Activated effector memory CD4-positive, alpha-beta T cell treated with anti-CD3 and anti-CD28 coated beads, Interleukin-2, amount 50 U/mL, for 16 hours (primary cell): ENCODE results near the gene ABHD17C.

Experiments
- DNase-seq: peaks from one replicate; pipeline ENCODE4 v3.0.0-alpha.2; 2020

ABHD17C gene

DNA sequence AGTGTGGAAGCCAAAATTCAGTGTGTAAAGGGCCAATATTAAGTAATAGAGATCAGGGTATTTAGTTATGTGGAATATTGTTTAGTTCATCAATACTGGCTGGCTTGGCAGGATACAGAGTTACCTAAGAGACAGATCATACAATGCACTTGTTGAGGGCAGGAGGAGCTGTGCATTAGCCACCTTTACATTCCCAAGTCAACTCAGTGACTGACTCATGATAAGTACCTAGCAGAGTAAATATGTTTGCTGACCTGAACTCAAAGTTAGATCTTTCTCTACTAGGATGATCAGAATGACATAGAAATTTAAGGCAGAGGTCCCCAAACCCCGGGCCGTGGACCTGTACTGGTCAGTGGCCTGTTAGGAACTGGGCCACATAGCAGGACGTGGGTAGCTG, 3.5 kb upstream of the ABHD17C start:
- no peak for DNase-seq

DNA sequence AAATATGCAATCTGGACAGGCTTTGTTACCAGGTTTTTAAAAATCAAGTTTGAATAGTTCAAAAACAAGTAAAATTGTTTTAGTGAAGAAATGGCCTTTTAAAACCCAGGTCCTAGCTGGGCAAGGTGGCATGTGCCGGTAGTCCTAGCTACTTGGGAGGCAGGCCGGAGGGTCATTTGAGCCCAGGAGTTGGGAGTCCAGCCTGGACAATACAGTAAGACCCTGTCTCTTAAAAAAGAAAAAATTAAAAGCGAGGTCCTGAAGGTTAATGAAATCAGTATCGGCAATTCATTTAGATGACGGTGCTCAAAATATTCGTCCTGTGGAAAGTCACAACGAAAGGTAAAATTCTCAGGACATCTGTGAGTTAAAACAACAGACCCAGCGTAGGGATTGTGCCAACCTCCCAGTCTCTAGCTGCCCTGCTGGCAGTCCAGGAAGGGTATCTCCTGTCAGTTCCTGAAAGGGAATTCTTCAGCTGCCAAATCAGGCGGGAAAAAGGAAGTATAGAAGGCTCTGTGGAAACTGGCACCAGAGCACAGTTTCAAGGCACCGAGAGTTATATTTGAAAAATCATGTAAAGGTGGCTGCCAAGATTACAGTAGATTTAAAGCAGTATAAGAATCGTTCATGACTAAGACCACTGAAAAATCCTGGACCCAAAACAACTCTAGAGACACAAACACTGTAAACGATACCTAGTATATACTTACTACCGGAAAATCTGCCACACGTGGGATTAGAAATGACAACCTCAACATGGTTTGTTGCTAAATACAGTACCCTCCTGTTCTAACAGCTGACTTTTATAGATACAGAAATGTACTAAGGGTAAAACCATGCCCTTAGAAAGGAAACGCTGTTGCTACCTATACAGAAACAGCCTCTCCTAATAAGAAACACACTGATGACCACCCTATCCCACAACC, 1.2 kb upstream of the ABHD17C start:
- no peak for DNase-seq

DNA sequence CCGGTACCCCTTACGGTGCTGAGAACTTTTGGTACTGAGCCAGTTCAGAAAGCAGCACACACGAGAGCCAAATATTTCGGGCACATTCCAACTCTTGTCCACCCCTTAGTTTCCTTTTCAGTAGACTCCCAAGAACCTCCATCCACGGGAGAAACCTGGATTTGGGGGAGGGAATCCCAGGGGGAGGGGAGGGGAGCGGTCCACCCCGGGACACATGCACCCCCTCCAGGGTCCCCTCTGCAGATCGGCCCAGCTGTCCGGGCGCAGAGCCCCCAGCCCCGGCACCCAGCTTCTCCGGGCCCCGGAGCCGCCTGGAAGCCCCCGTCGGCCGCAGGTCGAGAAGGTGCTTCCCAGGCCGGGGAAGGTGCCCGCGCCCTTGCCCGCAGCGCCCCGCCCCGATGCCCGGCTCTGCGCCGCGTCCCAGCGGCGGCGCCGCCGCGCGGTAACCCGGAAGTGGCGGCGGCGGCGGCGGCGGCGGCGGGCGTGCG, 455 bp upstream of the ABHD17C start:
- DNase-seq = peak; percentile 77

DNA sequence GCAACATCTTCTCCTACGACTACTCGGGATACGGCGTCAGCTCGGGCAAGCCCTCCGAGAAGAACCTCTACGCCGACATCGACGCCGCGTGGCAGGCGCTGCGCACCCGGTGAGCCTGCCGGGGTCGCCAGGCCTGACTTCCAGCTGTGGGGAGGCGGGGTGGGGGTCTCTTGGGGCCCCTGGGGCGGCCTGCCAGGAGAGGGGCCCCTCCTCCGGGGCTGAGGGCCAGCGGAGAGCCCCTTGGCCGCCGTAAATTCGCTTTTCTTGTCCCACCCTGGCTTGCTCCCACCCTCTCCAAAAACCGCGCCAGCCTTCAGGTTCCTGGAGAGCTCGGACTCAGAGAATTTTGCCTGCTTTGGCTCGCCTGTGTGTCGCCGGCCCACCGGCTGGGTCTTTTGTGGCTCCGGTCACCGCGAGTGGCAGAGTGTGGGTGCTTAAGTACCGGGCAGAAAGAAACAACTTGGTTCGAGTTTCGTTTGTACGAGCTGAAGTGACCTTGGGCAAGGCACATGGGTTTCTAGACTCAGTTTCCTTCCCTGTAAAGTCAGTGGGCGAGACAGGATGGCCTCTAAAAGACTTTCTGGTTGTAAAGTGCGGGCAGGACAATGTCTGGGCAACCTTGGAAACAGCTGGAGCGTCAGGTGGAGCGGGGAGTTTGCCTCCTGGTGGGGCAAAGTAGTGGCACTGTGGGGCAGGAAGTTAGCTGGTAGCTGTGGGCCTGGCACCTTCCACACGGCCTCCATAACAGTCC, 976 bp downstream of the ABHD17C start:
- peak; percentile 69 for DNase-seq

DNA sequence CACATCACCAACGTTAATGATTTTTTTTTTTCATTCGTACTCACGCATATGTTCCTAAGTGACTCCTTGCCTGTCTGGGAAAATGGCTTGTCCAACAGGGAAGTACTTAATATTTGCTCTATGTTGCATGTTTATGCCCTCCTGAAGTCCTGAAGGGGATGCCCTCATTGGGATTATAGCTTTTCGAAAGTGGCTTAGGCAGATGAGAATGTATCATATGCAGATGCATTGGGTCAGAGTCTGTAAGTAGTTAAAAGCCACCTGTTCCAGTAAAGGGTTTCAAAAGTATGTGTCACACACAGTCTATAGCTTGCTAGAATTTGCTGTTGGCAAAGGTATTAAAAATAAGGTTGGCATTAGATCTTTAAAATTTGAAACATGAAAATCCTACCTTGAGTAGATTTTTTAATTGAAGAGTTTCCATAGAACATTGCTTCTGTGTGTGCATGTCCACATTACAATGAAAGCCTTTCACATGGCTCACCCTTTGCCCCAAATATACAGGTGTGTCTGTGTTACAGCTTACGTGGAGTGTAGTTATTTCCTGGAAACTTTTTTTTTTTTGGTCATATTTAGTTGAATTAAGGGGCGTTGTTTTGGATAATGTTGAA, 2.1 kb downstream of the ABHD17C start:
- DNase-seq = no peak

DNA sequence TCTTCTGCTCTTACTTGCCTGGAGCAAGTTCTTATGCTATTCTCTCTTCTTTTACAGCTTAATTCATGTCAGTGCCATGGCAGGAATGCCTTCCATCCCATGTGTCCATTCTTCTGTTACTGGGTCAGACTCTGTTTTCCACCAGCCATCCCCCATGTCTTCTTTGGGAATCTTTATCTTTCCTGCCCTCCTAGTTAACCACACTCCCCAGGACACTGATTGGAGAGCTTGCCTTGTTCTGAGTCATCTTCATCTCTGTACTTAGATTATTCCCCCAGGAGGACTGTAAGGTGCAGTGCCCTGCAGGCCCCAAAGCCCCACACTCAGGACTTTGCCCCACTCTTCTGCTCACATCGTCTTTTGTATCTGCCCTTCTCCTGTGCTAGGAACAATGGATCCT, 3.6 kb downstream of the ABHD17C start:
- DNase-seq = no peak

DNA sequence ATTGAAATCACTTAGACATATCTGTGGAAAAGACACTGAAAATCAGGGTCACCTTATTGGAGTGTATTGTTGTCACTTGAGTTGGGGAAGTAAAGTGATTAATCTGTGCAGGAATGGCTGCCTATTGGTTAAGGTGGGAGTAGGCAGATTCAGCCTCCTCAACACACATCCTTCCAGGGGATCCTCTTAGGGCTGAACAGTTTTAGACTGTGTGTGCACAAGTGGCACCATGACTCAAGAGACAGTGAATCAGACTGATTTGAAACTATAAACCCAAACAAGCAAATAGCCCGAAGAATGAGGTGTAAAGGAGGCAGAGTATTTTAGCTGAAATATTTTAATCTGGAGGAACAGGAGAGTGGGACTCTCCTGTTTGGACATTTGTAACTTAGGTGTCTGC, 4.9 kb downstream of the ABHD17C start:
- no peak for DNase-seq

DNA sequence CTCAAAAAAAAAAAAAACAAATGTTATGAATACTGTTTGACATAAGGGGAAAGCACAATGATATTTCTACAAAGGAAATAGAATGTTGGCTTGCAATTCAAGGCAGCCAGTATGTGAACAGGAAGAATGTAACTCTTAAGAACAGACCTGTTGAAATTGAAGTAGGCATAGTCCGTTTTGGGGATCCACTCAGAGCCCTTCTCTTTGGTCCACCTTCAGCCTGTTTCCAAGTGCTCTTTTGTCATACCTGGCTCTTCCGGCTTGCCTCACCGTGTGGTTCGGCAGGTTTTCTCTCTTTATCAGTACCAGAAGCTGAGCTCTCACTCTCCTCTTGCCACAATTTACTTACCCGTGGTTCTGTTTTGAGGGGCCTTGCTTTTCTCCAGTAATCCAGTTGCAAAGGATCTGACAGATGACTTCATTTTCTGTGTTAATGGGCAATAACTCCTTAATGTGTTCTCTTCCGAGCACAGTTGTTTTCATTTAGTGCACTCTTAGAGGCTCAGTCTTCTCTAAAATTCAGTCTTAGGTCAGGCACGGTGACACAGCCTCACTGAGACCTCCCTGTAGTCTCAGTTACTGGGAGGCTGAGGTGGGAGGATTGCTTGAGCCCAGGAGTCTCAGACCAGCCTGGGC, 6.7 kb downstream of the ABHD17C start:
- no peak for DNase-seq

DNA sequence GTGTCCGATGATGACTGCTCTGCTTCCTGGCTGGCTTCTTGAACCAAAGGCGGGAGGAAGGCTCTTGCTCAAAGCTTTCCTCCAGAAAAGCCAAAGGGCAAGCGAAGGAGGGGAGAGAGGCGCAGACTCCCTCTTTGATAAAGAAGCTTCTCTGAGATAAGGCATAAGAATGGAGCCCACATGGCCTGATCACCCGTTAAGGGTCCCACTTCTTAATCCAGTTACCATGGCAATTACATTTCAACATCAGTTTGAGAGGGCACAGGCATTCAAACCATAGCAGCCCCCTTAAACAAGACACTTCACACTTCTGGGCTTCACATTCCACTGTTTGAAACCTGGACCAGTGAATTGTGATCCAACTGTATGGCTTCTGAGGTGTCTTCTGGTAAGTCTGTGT, 8.0 kb downstream of the ABHD17C start:
- DNase-seq = no peak

DNA sequence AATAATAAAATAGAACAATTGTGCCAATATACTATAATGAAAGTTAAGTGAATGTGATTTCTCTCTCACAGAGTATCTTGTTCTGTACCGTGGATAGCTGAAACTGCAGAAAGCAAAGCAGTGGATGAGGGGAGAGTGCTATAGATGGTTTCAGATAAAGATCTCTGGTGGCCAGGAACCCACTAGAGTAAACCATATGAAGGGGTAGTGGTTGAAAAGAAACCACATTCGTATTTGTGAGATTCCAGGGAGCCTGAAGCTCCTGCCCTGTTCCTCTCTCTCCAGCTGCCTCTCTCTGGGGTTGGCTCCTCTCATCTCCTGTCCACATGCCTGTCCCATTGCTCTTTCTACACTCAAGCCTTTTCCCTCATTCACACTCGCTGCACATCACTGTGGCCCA, 8.9 kb downstream of the ABHD17C start:
- no peak for DNase-seq

DNA sequence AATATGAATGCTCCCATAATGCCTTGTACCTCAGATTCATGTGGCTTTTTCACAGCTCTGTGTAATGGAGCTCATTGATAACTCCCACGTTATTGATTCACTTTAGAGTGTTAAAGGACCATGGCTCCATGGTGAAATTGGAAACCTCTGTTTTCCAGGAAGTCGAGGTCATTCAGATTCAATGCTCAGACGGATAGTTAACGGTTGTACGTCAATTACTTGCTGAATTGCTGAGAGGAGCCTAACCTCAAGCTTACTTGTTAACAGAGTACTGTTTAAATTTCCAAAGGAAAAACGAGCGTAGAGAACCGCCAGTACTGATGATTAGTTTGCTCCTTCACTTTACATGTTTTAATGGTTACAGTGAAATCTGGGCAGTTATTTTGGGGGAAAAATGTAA, 11.1 kb downstream of the ABHD17C start:
- DNase-seq = no peak

DNA sequence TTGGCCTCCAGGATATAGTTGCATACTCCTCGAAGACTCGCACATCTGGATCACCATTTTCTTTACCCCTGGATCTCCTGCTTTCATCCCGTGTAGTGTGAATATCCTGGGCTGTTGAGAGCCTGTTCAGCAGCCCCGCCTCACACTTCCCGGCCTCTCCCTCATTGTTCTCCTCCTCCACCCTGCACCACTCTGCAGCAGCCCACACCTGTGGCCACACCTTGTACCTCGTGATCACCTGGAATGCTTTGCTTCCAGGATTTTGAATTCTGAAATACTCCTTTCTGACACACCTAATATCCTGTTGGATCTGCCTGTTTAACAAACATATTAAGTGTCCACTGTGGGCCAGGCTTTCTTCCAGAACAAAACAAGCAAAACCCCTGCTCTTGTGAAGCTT, 14.4 kb downstream of the ABHD17C start:
- no peak for DNase-seq

DNA sequence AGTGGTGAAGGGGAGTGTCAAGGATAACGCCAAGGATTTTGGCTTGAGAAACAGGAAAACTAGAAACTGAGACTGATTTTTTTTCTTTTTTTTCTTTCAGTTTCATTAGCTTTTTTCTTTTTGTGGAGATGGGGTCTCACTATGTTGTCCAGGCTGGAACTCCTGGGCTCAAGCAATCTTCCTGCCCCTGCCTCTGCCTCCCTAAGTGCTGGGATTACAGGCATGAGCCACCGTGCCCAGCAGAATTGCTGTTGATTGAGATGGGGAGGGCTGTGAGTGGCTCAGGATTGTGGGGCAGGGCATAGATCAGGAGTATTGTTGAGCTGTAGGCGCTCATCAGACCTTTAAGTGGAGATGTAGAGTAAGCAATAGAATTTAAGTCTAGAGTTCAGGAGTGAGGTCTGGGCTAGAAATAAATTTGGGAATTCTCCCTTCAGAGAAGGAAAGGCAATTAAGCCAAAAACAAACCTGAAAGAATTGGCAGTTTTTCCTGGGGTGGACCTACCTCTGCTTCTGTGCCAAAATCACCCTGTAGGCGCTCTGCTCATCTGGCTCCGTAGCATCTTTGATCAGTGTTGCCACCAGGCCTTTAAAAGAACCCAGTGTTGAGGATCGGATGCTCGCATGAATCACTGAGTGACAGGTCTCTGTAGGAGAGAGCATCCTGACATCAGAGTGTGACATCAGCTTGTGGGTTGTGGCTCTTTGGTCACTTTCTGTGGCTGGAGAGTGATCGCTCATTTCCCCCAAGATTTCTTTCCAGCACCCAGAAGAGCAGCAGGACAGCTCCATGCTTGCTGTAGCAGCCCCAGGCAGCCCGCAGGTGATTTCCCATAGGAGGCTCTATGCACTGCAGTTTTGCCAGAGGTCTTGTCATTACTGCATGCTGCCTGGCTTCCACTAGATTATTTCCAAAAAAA, 15.8 kb downstream of the ABHD17C start:
- no peak for DNase-seq

DNA sequence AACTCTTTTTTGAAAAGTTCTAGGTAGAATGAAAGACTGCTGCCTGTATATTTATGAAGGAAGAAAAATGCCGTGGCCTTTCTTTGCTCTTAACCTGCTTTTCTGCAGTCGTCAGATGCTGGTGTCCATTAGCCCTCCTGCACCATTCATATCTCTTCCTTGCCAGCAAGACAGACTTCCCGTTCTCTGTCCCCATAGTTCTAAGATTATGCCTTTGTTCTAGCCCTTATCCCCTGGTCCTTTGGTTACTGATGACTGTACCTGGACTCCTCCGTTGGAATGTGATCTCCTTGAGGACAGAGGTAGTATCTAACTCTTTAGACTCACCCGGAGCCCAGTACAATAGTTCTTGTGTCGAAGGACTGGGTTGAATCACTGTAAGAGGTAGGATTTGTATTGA, 16.8 kb downstream of the ABHD17C start:
- no peak for DNase-seq

DNA sequence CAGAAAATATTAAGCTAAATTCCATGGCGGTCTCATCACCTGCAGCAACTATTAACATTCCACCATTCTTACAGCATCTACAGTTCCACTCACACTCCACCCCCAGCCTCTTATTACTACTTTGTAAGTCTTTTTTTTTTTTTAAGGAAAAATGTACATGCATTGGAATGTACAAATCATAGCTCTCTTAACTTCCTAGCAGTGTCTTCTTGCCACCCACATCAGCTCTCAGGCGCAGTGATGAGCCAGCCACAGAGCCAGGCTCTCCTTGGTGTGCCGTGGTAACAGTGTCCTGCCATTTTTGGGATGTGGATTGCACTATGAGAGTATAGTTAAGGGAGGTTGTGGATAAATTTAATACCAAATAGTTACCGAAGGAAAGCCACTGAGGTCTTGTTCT, 17.8 kb downstream of the ABHD17C start:
- no peak for DNase-seq

DNA sequence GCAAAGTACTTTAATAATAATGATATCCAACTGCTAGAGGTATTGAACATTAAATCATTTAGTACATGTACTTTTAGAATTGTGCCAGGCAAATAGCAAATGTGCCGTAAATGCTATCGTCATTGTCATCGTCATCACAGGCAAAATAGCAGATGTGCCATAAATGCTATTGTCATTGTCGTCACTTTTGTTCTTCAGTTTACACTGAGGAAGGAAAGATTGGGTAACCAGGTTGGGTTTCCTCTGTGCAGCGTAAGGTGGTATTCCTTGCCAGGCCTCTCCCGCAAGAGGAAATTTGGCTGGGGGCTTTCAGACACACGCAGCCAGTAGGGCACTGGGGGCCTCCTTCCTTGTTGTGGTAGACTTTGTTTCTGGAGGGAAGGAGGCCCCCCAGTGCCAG, 26.4 kb downstream of the ABHD17C start:
- DNase-seq = no peak

DNA sequence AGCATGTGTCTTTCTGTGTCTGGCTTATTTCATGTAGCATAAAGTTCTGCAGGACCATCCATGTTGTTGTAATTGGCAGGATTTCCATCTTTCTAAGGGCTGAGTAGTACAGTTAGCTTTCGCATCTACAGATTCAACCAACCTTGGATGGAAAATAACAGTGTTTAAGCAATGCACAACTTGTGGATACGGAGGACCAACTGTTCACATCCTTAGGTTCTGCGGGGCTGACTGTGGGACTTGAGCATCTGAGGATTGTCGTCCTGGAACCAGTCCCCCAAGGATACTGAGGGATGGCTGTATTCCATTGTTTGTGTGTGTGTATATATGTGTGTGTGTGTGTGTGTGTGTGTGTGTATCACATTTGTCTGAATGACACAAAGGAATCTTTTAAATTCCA, 27.7 kb downstream of the ABHD17C start:
- no peak for DNase-seq

DNA sequence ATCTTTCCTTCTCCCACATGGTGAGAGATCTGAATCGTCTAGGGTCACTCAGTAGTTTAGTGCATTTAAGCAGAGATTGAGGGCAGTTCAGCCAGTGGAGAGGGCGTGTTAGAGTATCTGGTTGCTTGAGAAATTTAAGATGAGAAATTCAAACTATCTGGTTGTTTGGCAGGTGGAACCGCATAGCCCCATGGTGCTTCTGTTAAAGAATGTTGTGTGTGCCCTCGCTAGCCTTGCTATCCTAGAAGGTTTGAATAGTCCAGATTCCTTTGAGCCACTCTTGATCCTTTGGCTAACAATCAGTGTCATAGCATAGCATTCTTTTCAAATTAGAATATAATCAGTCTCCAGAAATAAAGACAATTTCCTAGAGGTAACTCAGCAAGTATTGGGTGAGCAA, 32.1 kb downstream of the ABHD17C start:
- DNase-seq = no peak

DNA sequence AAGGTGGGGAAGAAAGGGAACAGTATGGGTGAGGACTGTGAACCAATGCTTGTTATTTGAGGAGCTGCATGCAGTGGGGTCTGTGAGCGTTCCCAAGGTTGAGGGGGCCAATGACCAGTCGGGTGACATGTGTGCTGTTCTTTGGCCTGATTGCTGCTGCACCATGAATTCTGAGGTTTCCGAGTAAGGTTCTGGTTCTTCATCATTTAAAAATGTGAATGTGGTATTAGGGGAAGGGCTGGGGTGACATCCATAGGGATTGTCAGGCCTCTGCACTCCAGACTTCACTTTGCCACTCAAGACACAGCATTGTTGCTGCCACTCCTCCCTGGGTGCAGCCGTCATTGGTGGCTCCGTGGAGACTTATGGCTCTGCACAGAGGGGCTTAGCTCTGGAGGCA, 32.5 kb downstream of the ABHD17C start:
- no peak for DNase-seq

DNA sequence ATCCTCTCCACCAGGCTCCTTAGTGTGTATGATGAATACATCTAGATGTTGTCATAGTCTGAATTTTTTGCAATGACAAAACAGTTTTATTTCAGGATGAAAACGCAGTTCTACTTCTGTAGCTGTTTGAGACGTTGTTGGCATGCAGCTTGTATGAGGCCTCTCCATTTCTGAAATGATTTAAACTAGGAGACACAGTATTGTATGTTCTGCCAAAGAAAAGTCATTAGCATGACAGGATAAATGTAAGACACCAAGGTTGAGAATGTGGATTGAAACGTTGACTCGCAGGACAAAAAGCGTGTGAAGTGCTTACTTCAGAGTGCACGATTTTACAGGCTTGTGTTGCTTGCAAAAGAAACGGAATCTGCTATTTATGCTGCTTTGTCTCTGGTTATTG, 35.3 kb downstream of the ABHD17C start:
- DNase-seq = no peak

DNA sequence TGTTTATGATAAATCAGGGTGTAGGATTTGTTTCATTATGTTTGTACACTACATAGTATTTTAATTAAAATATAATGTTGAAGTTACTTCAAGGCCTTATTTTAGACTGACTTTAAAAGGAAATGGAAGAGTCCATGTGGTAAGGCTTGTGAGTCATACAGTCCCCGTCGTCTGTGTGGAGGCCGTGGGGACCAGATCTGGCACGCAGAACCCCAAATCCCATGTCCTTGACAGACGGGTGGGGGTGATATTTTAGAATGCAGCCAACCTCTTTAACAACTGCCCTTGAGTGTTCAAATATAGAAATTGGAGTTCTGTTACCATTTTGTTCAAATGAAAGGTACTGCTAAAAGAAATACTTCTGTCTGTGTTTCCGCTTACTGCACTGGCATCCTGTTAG, 35.8 kb downstream of the ABHD17C start:
- DNase-seq = no peak

DNA sequence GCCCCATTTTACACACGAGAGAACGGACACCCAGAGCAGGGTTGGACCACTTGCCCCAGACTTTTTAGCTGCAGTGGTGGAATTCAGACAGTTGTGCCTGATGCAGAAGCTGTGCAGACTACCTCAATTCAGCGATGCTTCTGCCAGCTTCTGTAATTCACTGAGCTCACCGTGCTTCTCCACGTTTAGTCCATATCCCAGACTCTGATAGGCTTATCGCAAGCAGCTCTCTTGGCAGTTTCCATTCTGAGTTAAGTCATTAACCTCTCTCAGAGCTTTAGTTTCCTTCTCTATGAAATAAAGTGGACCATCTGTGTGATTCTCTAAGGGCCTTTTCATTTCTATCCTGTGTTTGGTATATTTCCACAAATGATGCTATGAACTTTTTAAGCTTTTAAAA, 37.1 kb downstream of the ABHD17C start:
- no peak for DNase-seq
